ENCODE measurements around the gene STARD7. TPM values are rescaled to one million over a fixed set of nuclear protein-coding genes. Genes with fewer than 3 reads are reported as not detected.

STARD7 gene
- total and polyA plus RNA-seq, 2 donors (not counting 1 experiment from before 2014, with no cell fraction given): 35.1 to 133 TPM

GRCh38 chr2:96191937-96192670 lies 16.5 kb downstream of the STARD7 start:
- POLR2A ChIA-PET: interaction anchor here (1.3 kb wide), 1 partner anchor 12 kb away, joined by 3 read pairs; no protein-coding TSS in a partner anchor
- Mint-ChIP-seq H3K4me3 (no peak overlapping the region), H3K27ac (no peak overlapping the region), H3K27me3 (no peaks in the 10 kb centered on the region), H3K9me3 (ENCODE audit: insufficient read depth) (no peaks in the 10 kb centered on the region), H3K4me1 (peaks cover 7% of the 10 kb centered on the region)
- H3K27me3 ChIP-seq (replicated peaks in 1 of 4; ENCODE audit: control extremely low read depth in 1 of 4, control insufficient read depth in 3 of 4, insufficient read depth in 4 of 4, low read length in 3 of 4): no peaks in the 10 kb centered on the region
- 95% methylated on average over 7 of the region's 11 CpGs for WGBS (ENCODE audit: insufficient coverage)
- peaks cover 50% of the 10 kb centered on the region for H4K20me1 ChIP-seq (ENCODE audit: control insufficient read depth, insufficient read depth, low read length, poor library complexity, severe bottlenecking)
- no peak overlapping the region for H3K27ac ChIP-seq (ENCODE audit: low read length in 2 of 2)
- CTCF ChIA-PET: interaction anchor here (2.8 to 4.0 kb wide), 2 partner anchors 17 to 53 kb away, joined by 10 to 13 read pairs; partner anchors contain the start of gene ASTL
- no peak overlapping the region for H2AFZ ChIP-seq (ENCODE audit: insufficient read depth, low read depth, low read length, poor library complexity, severe bottlenecking)
- TF ChIP-seq EZH2 (IDR thresholded peaks at IDR 0.05; ENCODE audit: borderline replicate concordance, insufficient read depth, low read depth, low read length, poor library complexity, severe bottlenecking) (no peak), CTCF (IDR thresholded peaks at IDR 0.05) (no peak)
- ATAC-seq (ENCODE audit: low read depth) (no peak), DNase-seq (no peak)
- H3K36me3 ChIP-seq (replicated peaks in 1 of 2; ENCODE audit: control extremely low read depth in 1 of 2, control insufficient read depth in 1 of 2, extremely low read depth in 1 of 2, insufficient read depth in 2 of 2, low read length in 1 of 2): peaks cover under 1 to 72% of the 10 kb centered on the region in 2 experiments
- no peaks in the 10 kb centered on the region for H3K9me3 ChIP-seq (ENCODE audit: control extremely low read depth in 1 of 3, control insufficient read depth in 2 of 3, insufficient read depth in 1 of 3, low read length in 2 of 3)
- intact Hi-C loops (cut with micrococcal nuclease): no loop called here
- H3K4me3 ChIP-seq (ENCODE audit: control extremely low read depth in 1 of 5, extremely low read depth in 1 of 5, insufficient read depth in 1 of 5, low read depth in 2 of 5, low read length in 4 of 5): no peak overlapping the region
- no peak overlapping the region for H3K4me2 ChIP-seq (replicated peaks; ENCODE audit: low read depth, low read length, poor library complexity, severe bottlenecking)
- no peak overlapping the region for H3K9ac ChIP-seq (ENCODE audit: low read length)
- H3K4me1 ChIP-seq (ENCODE audit: control insufficient read depth in 2 of 2, insufficient read depth in 2 of 2, low read length in 2 of 2): no peaks in the 10 kb centered on the region
- peaks cover 61% of the 10 kb centered on the region for H3K79me2 ChIP-seq (ENCODE audit: control insufficient read depth, insufficient read depth, low read length)

DNA sequence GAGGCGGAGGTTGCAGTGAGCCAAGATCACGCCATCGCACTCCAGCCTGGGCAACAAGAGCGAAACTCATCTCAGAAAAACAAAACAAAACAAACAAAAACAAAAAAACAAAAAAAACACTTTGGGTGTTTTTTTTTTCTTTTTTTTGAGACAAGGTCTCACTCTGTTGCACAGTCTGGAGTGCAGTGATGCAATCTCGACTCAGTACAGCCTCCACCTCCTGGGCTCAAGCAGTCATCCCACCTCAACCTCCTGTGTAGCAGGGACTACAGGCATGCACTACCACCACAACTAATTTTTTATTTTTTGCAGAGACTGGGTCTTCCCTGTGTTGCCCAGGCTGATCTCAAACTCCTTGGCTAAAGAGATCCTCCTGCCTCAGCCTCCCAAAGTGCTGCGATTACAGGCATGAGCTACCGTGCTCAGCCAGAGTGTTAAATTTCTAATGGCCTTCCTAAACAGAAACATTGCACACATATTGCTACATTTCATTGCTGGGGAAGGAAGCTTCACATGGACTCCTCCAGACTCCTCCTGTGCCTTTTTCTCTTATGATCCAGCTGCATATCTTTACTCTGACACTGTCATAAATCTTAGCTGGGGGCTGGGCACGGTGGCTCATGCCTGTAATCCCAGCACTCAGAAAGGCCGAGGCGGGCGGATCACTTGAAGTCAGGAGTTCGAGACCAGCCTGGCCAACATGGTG lies 19.7 kb downstream of the STARD7 start:
- no peak for TF ChIP-seq EZH2 (IDR thresholded peaks at IDR 0.05; ENCODE audit: borderline replicate concordance, insufficient read depth, low read depth, low read length, poor library complexity, severe bottlenecking)
- no peaks in the 10 kb centered on the region for H3K9me3 ChIP-seq (ENCODE audit: control extremely low read depth in 1 of 3, control insufficient read depth in 2 of 3, insufficient read depth in 1 of 3, low read length in 2 of 3)
- H3K27me3 Mint-ChIP-seq: no peaks in the 10 kb centered on the region
- DNase-seq: no peak
- no peaks in the 10 kb centered on the region for H3K4me1 Mint-ChIP-seq
- H3K27ac ChIP-seq (ENCODE audit: low read length in 2 of 2): no peak overlapping the region
- intact Hi-C loops (cut with micrococcal nuclease): no loop called here
- POLR2A ChIA-PET: no interaction called here
- no peak for ATAC-seq (ENCODE audit: low read depth)
- 86% methylated on average over 11 of the region's 12 CpGs for WGBS (ENCODE audit: insufficient coverage)
- no peaks in the 10 kb centered on the region for H3K27me3 ChIP-seq (replicated peaks in 1 of 4; ENCODE audit: control extremely low read depth in 1 of 4, control insufficient read depth in 3 of 4, insufficient read depth in 4 of 4, low read length in 3 of 4)
- H3K36me3 ChIP-seq (replicated peaks in 1 of 2; ENCODE audit: control extremely low read depth in 1 of 2, control insufficient read depth in 1 of 2, extremely low read depth in 1 of 2, insufficient read depth in 2 of 2, low read length in 1 of 2): peaks cover 12 to 87% of the 10 kb centered on the region in 2 experiments
- H3K9ac ChIP-seq (ENCODE audit: low read length): no peak overlapping the region
- H3K4me3 ChIP-seq (ENCODE audit: control extremely low read depth in 1 of 5, extremely low read depth in 1 of 5, insufficient read depth in 1 of 5, low read depth in 2 of 5, low read length in 4 of 5): no peak overlapping the region
- CTCF ChIA-PET: interaction anchor here (0.7 to 1.1 kb wide), 3 partner anchors 15 to 100 kb away, joined by 3 to 4 read pairs (median 4); partner anchors contain the start of gene ASTL
- peaks cover 23% of the 10 kb centered on the region for H4K20me1 ChIP-seq (ENCODE audit: control insufficient read depth, insufficient read depth, low read length, poor library complexity, severe bottlenecking)
- H2AFZ ChIP-seq (ENCODE audit: insufficient read depth, low read depth, low read length, poor library complexity, severe bottlenecking): no peak overlapping the region
- H3K9me3 Mint-ChIP-seq (ENCODE audit: insufficient read depth): no peaks in the 10 kb centered on the region
- H3K4me2 ChIP-seq (replicated peaks; ENCODE audit: low read depth, low read length, poor library complexity, severe bottlenecking): no peak overlapping the region
- no peak overlapping the region for H3K27ac Mint-ChIP-seq
- H3K4me1 ChIP-seq (ENCODE audit: control insufficient read depth in 2 of 2, insufficient read depth in 2 of 2, low read length in 2 of 2): no peaks in the 10 kb centered on the region
- H3K4me3 Mint-ChIP-seq: no peak overlapping the region
- peaks cover 30% of the 10 kb centered on the region for H3K79me2 ChIP-seq (ENCODE audit: control insufficient read depth, insufficient read depth, low read length)

Measured in B cell (primary cell).